Activated CD8-positive, alpha-beta memory T cell treated with anti-CD3 and anti-CD28 coated beads, Interleukin-2, amount 50 U/mL, for 24 hours (primary cell): ENCODE measurements around the gene S100A13.

Experiments used
- DNase-seq: peaks from one replicate; pipeline ENCODE4 v3.0.0-alpha.2; 2020; ENCODE audit errors: extremely low read depth

Gene S100A13

GRCh38 chr1:153626477-153626903 lies 815 bp downstream of the S100A13 start:
- DNase-seq: no peak

- DNase-seq: no peak
Measured at GRCh38 chr1:153624965-153625611, 2.2 kb downstream of the S100A13 start.

- DNase-seq: no peak
Measured at GRCh38 chr1:153623101-153623500, 4.2 kb downstream of the S100A13 start.

GRCh38 chr1:153619171-153619570 lies 8.1 kb downstream of the S100A13 start:
- DNase-seq: no peak

GRCh38 chr1:153617663-153618062 lies 9.6 kb downstream of the S100A13 start:
- no peak for DNase-seq

- DNase-seq: no peak
Measured at GRCh38 chr1:153616917-153617311, 10.4 kb downstream of the S100A13 start.

GRCh38 chr1:153616144-153616916 lies 11.0 kb downstream of the S100A13 start, which contains the start of gene S100A14:
Gene S100A14 (minus strand): TSS chr1:153616325. CDS start chr1:153615858, 467 bp downstream.
- DNase-seq: no peak

GRCh38 chr1:153615406-153615805 lies 11.9 kb downstream of the S100A13 start:
- DNase-seq: no peak

GRCh38 chr1:153614906-153615305 lies 12.4 kb downstream of the S100A13 start:
- no peak for DNase-seq

- DNase-seq: no peak
Measured at GRCh38 chr1:153614189-153614900, 13.0 kb downstream of the S100A13 start.

- DNase-seq: no peak
Measured at GRCh38 chr1:153613406-153613805, 13.9 kb downstream of the S100A13 start.

- no peak for DNase-seq
Measured at GRCh38 chr1:153612755-153613331, 14.5 kb downstream of the S100A13 start, which contains the start of gene S100A16. Gene S100A16 (minus strand): TSS chr1:153613137. CDS start chr1:153608151, 4,986 bp downstream.

GRCh38 chr1:153612111-153612754 lies 15.1 kb downstream of the S100A13 start:
- no peak for DNase-seq

GRCh38 chr1:153611356-153611755 lies 15.9 kb downstream of the S100A13 start:
- DNase-seq: no peak

- DNase-seq: no peak
Measured at GRCh38 chr1:153610811-153611301, 16.4 kb downstream of the S100A13 start.

GRCh38 chr1:153610334-153610733 lies 17.0 kb downstream of the S100A13 start:
- no peak for DNase-seq

- DNase-seq: no peak
Measured at GRCh38 chr1:153609585-153609907, 17.8 kb downstream of the S100A13 start.

- no peak for DNase-seq
Measured at GRCh38 chr1:153608742-153609584, 18.3 kb downstream of the S100A13 start.

GRCh38 chr1:153608089-153608682 lies 19.1 kb downstream of the S100A13 start:
- no peak for DNase-seq

GRCh38 chr1:153607381-153607780 lies 19.9 kb downstream of the S100A13 start:
- no peak for DNase-seq
